IMR-90 (cell line): Measurements from ENCODE around the gene DERA. TPM values are rescaled to one million over a fixed set of nuclear protein-coding genes. Genes with fewer than 3 reads are reported as not detected.

Experiments
- ATAC-seq: fragments of 200-7000 bp; cut with Tn5 transposase; 2 replicates; pipeline ENCODE4 v1.9.1; 2020; ENCODE audit warnings: low read depth, mild to moderate bottlenecking, moderate library complexity
- BruUV-seq: library from RNA; stranded (reverse); fragments of 400-500 nt; replicated peaks from 2 replicates; lab custom pipeline; 2021; lab: Mats Ljungman, UMichigan
- CTCF ChIA-PET: fragments of 300-600 bp; formaldehyde crosslinking; extraction: SDS; loops from one replicate; lab custom pipeline; 2021; ENCODE audit warnings: antibody characterized with exemption; lab: Yijun Ruan, JAX
- POLR2A ChIA-PET: fragments of 300-600 bp; sonication (Branson Sonifier 250); formaldehyde crosslinking; loops from one replicate; lab custom pipeline; 2022; ENCODE audit warnings: antibody characterized with exemption; ENCODE audit not compliant: unreplicated experiment; lab: Charles Lee
- DNase-seq: peaks from one replicate; pipeline ENCODE4 v3.0.0; 2013
- H2AFZ ChIP-seq: replicated peaks from 2 replicates; pipeline ENCODE3; 2013; ENCODE audit warnings: low read length, mild to moderate bottlenecking; ENCODE audit not compliant: poor library complexity
- H2AK5ac ChIP-seq: 2 replicates; pipeline ENCODE4 v1.6.1; 2013; ENCODE audit warnings: low read depth, low read length, inconsistent platforms
- H2AK9ac ChIP-seq: replicated peaks from 2 replicates; pipeline ENCODE3; 2013; ENCODE audit warnings: mild to moderate bottlenecking, low read depth, low read length, moderate library complexity; ENCODE audit not compliant: poor library complexity
- H2BK120ac ChIP-seq: 2 replicates; pipeline ENCODE4 v1.6.1; 2013; ENCODE audit warnings: low read depth, low read length, inconsistent platforms
- H2BK15ac ChIP-seq: 3 replicates; pipeline ENCODE4 v1.6.1; 2013; ENCODE audit warnings: low read depth, low read length, inconsistent platforms
- H2BK20ac ChIP-seq: 2 replicates; pipeline ENCODE4 v1.6.1; 2013; ENCODE audit warnings: low read depth, mild to moderate bottlenecking, inconsistent platforms, low read length, moderate library complexity
- H2BK5ac ChIP-seq: 2 replicates; pipeline ENCODE4 v1.6.1; 2013; ENCODE audit warnings: mild to moderate bottlenecking, low read depth, low read length, inconsistent platforms; ENCODE audit not compliant: poor library complexity, severe bottlenecking
- H3K14ac ChIP-seq: replicated peaks from 2 replicates; pipeline ENCODE4 v1.6.1; 2013; ENCODE audit warnings: low read depth, low read length, inconsistent platforms
- H3K18ac ChIP-seq: 2 replicates; pipeline ENCODE4 v1.6.1; 2013; ENCODE audit warnings: low read depth, low read length, control low read depth
- H3K23ac ChIP-seq: 2 replicates; pipeline ENCODE4 v1.6.1; 2013; ENCODE audit warnings: low read depth, low read length, inconsistent platforms
- H3K27ac ChIP-seq: 2 replicates; pipeline ENCODE4 v1.5.1; 2013; ENCODE audit warnings: mild to moderate bottlenecking, control low read depth, low read length; ENCODE audit not compliant: insufficient read depth
- H3K27me3 ChIP-seq: 2 replicates; pipeline ENCODE4 v1.6.1; 2013; ENCODE audit warnings: low read length; ENCODE audit not compliant: control insufficient read depth, insufficient read depth
- H3K36me3 ChIP-seq: 2 replicates; pipeline ENCODE4 v1.6.1; 2013; ENCODE audit warnings: low read length, mixed read lengths; ENCODE audit not compliant: control insufficient read depth, insufficient read depth
- H3K4ac ChIP-seq: 2 replicates; pipeline ENCODE4 v1.6.1; 2013; ENCODE audit warnings: low read depth, low read length, inconsistent platforms
- H3K4me1 ChIP-seq: 2 replicates; pipeline ENCODE4 v1.6.1; 2013; ENCODE audit warnings: low read length, mixed read lengths; ENCODE audit not compliant: control insufficient read depth, insufficient read depth
- H3K4me2 ChIP-seq: 2 replicates; pipeline ENCODE4 v1.6.1; 2013; ENCODE audit warnings: low read depth, mild to moderate bottlenecking, control low read depth, low read length, moderate library complexity
- H3K4me3 ChIP-seq: 2 replicates; pipeline ENCODE4 v1.5.1; 2013; ENCODE audit warnings: low read depth, mild to moderate bottlenecking, control low read depth, low read length, moderate library complexity; ENCODE audit not compliant: insufficient read depth
- H3K56ac ChIP-seq: 2 replicates; pipeline ENCODE4 v1.6.1; 2013; ENCODE audit warnings: low read length, inconsistent platforms; ENCODE audit not compliant: insufficient read depth; ENCODE audit errors: extremely low read depth
- H3K79me1 ChIP-seq, 2 experiments: 2 replicates each; pipeline ENCODE4 v1.6.1; 2013; ENCODE audit warnings: low read length in 2 of 2, inconsistent platforms in 1 of 2, low read depth in 1 of 2
- H3K9ac ChIP-seq: 2 replicates; pipeline ENCODE4 v1.6.1; 2013; ENCODE audit warnings: low read depth, low read length, control low read depth
- H3K9me1 ChIP-seq: 2 replicates; pipeline ENCODE4 v1.6.1; 2013; ENCODE audit warnings: low read length, inconsistent platforms; ENCODE audit not compliant: insufficient read depth
- H3K9me3 ChIP-seq: 2 replicates; pipeline ENCODE4 v1.6.1; 2013; ENCODE audit warnings: low read length; ENCODE audit not compliant: control insufficient read depth, insufficient read depth
- H4K20me1 ChIP-seq: 2 replicates; pipeline ENCODE4 v1.6.1; 2013; ENCODE audit warnings: low read length, inconsistent platforms; ENCODE audit not compliant: insufficient read depth
- H4K5ac ChIP-seq: 2 replicates; pipeline ENCODE4 v1.6.1; 2013; ENCODE audit warnings: mild to moderate bottlenecking, low read depth, low read length, control low read depth
- H4K8ac ChIP-seq, 2 experiments: 2 replicates each; pipeline ENCODE4 v1.6.1; 2013; ENCODE audit warnings: low read depth in 2 of 2, low read length in 2 of 2, control low read depth in 1 of 2, inconsistent platforms in 1 of 2
- H4K91ac ChIP-seq: 2 replicates; pipeline ENCODE4 v1.6.1; 2013; ENCODE audit warnings: low read depth, low read length, inconsistent platforms; ENCODE audit not compliant: insufficient read depth
- BHLHE40 ChIP-seq: fragments of 150-350 bp; IDR thresholded peaks from 2 replicates; pipeline ENCODE4 v1.6.1; 2016; ENCODE audit warnings: mild to moderate bottlenecking, low read depth, low read length
- CEBPB ChIP-seq: IDR thresholded peaks from 2 replicates; pipeline ENCODE4 v1.6.1; 2012; ENCODE audit warnings: low read depth, low read length, improper control_type of control experiment
- CHD1 ChIP-seq: IDR thresholded peaks from 2 replicates; pipeline ENCODE4 v1.6.1; 2012; ENCODE audit warnings: low read depth, low read length, improper control_type of control experiment
- FOS ChIP-seq: fragments of 150-350 bp; IDR thresholded peaks from 2 replicates; pipeline ENCODE4 v1.6.1; 2016; ENCODE audit warnings: low read depth, low read length
- MAFK ChIP-seq: IDR thresholded peaks from 2 replicates; pipeline ENCODE4 v1.6.1; 2012; ENCODE audit warnings: low read depth, low read length, improper control_type of control experiment
- MAZ ChIP-seq: IDR thresholded peaks from 2 replicates; pipeline ENCODE4 v1.6.1; 2012; ENCODE audit warnings: low read depth, mild to moderate bottlenecking, low read length, improper control_type of control experiment, moderate library complexity, borderline replicate concordance
- MXI1 ChIP-seq: IDR thresholded peaks from 2 replicates; pipeline ENCODE4 v1.6.1; 2012; ENCODE audit warnings: low read depth, mild to moderate bottlenecking, low read length, moderate library complexity, borderline replicate concordance
- NFE2L2 ChIP-seq: fragments of 150-350 bp; IDR thresholded peaks from 2 replicates; pipeline ENCODE4 v1.6.1; 2016; ENCODE audit warnings: low read depth, mild to moderate bottlenecking, low read length
- POLR2A ChIP-seq: IDR thresholded peaks from 2 replicates; pipeline ENCODE4 v1.6.1; 2012; ENCODE audit warnings: mild to moderate bottlenecking, low read depth, low read length
- RAD21 ChIP-seq: IDR thresholded peaks from 2 replicates; pipeline ENCODE4 v1.6.1; 2012; ENCODE audit warnings: low read length, improper control_type of control experiment
- RCOR1 ChIP-seq: IDR thresholded peaks from 2 replicates; pipeline ENCODE4 v1.6.1; 2012; ENCODE audit warnings: mild to moderate bottlenecking, low read length, improper control_type of control experiment; ENCODE audit not compliant: insufficient replicate concordance
- RFX5 ChIP-seq: IDR thresholded peaks from 2 replicates; pipeline ENCODE4 v1.8.0; 2012; ENCODE audit warnings: low read depth, mild to moderate bottlenecking, low read length, moderate library complexity
- SMC3 ChIP-seq: fragments of 150-350 bp; IDR thresholded peaks from 2 replicates; pipeline ENCODE4 v1.6.1; 2016; ENCODE audit warnings: low read depth, mild to moderate bottlenecking, antibody characterized with exemption, low read length, moderate library complexity
- WGBS, 2 experiments: methylation state at CpG; one replicate each; pipeline versions ENCODE4 v1.1.5 to v1.1.7; 2013; ENCODE audit warnings: missing lambda C conversion rate in 2 of 2; ENCODE audit not compliant: insufficient read length in 1 of 2; ENCODE audit errors: extremely low coverage in 2 of 2; 5-methylcytosine and 5-hydroxymethylcytosine counted together
- dilution Hi-C: fragments of 300-500 bp; cut with HindIII; formaldehyde crosslinking; loops from one replicate; pipeline ENCODE4 v1.14.3; 2018; ENCODE audit warnings: low sequenced_read_pairs; ENCODE audit not compliant: unreplicated experiment
- in situ Hi-C: fragments of 300-500 bp; cut with MboI; formaldehyde crosslinking; loops from 3 replicates; pipeline ENCODE4 v1.14.3; 2019; ENCODE audit warnings: low sequenced_read_pairs, inconsistent platforms, mixed read lengths
- intact Hi-C: fragments of 100-400 bp; cut with micrococcal nuclease; formaldehyde crosslinking; loops from 2 replicates; pipeline ENCODE4 v1.10.0; 2022
- polyA plus RNA-seq, 3 experiments: library from polyadenylated mRNA; depleted of rRNA; stranded (reverse); fragments of >200 nt; gene quantifications; 2 replicates each; pipeline ENCODE4 v1.2.3, GENCODE V29; 2012; ENCODE audit warnings: low replicate concordance in 1 of 3
- total RNA-seq: library from RNA; depleted of rRNA; stranded (reverse); fragments of >200 nt; gene quantifications from 2 replicates; pipeline ENCODE4 v1.2.3, GENCODE V29; 2012
- TF ChIP-seq, protein P1 (sequence below): fragments of 150-350 bp; IDR thresholded peaks from 2 replicates; pipeline ENCODE4 v1.6.1; 2017; ENCODE audit warnings: mild to moderate bottlenecking, antibody characterized with exemption, low read length, low read depth
- TF ChIP-seq, protein P2 (sequence below): fragments of 150-350 bp; IDR thresholded peaks from 2 replicates; pipeline ENCODE4 v1.6.1; 2016; ENCODE audit warnings: low read depth, mild to moderate bottlenecking, low read length, moderate library complexity, borderline replicate concordance
- TF ChIP-seq, protein P3 (sequence below): conservative IDR thresholded peaks from 2 replicates; pipeline ENCODE4 v1.5.1; 2012; ENCODE audit warnings: mild to moderate bottlenecking, low read depth, low read length, improper control_type of control experiment

The DERA gene
- total and polyA plus RNA-seq, 2 of the 4 experiments (the other 2 are of a cell fraction) = 28.1 to 58.6 TPM

DNA sequence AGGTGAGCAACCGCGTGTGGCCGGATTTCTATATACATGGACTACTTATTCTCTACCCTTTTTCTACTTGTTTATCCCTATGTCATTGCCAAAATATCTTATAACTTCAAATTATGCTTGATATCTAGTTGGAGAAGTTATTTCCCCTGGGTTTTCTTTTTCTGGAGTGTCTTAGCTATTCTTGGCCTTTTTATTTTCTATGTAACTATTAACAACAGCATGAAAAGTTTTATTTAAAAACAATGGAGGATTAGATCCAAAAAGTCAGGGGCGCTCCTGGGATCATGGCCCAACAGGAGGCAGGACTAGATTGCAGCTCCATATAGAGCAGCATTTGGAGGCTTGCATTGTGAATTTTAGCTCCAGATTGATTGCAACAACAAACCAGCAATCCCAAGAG lies 37.6 kb upstream of the DERA start:
- Histone ChIP-seq H3K4me2 (no peak overlapping the region), H4K20me1 (no peaks in the 10 kb centered on the region), H3K36me3 (no peaks in the 10 kb centered on the region), H3K4me3 (no peak overlapping the region), H3K27ac (no peak overlapping the region), H3K9ac (no peak overlapping the region), H4K91ac (no peak overlapping the region), H2BK15ac (no peak overlapping the region), H3K23ac (no peak overlapping the region), H3K4ac (no peak overlapping the region), H2AK5ac (no peak overlapping the region), H2BK20ac (no peak overlapping the region), H3K18ac (no peak overlapping the region), H3K79me1 (no peaks in the 10 kb centered on the region), H3K4me1 (no peaks in the 10 kb centered on the region), H4K8ac (no peak overlapping the region), H2AK9ac (no peak overlapping the region), H3K27me3 (no peaks in the 10 kb centered on the region), H4K5ac (no peak overlapping the region), H3K56ac (no peak overlapping the region), H2AFZ (no peak overlapping the region), H2BK120ac (no peak overlapping the region), H3K14ac (no peak overlapping the region), H2BK5ac (no peak overlapping the region), H3K9me1 (no peaks in the 10 kb centered on the region), H3K9me3 (no peaks in the 10 kb centered on the region)
- in situ Hi-C loops = no loop called here
- intact Hi-C loops = no loop called here
- ATAC-seq (no peak), DNase-seq (no peak)
- no CpG with 5 or more reads among the region's 4 CpGs for WGBS, 2 experiments
- dilution Hi-C loops = no loop called here
- CTCF ChIA-PET = interaction anchor here (0.5 kb wide), 1 partner anchor 458 kb away, joined by 3 read pairs; no protein-coding TSS in a partner anchor
- POLR2A ChIA-PET = no interaction called here
- TF ChIP-seq NFE2L2 = no peak
- TF ChIP-seq, protein P1, sequence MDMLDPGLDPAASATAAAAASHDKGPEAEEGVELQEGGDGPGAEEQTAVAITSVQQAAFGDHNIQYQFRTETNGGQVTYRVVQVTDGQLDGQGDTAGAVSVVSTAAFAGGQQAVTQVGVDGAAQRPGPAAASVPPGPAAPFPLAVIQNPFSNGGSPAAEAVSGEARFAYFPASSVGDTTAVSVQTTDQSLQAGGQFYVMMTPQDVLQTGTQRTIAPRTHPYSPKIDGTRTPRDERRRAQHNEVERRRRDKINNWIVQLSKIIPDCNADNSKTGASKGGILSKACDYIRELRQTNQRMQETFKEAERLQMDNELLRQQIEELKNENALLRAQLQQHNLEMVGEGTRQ = no peak
- no peak for TF ChIP-seq RCOR1
- TF ChIP-seq, protein P2, sequence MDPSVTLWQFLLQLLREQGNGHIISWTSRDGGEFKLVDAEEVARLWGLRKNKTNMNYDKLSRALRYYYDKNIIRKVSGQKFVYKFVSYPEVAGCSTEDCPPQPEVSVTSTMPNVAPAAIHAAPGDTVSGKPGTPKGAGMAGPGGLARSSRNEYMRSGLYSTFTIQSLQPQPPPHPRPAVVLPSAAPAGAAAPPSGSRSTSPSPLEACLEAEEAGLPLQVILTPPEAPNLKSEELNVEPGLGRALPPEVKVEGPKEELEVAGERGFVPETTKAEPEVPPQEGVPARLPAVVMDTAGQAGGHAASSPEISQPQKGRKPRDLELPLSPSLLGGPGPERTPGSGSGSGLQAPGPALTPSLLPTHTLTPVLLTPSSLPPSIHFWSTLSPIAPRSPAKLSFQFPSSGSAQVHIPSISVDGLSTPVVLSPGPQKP = no peak
- no peak for TF ChIP-seq POLR2A
- no peak for TF ChIP-seq CEBPB
- TF ChIP-seq MAFK = no peak
- TF ChIP-seq MXI1 = no peak
- TF ChIP-seq CHD1 = no peak
- no peak for TF ChIP-seq MAZ
- TF ChIP-seq RFX5 = no peak
- TF ChIP-seq RAD21 = no peak
- TF ChIP-seq BHLHE40 = no peak
- TF ChIP-seq SMC3 = no peak
- TF ChIP-seq FOS = no peak
- TF ChIP-seq, protein P3, sequence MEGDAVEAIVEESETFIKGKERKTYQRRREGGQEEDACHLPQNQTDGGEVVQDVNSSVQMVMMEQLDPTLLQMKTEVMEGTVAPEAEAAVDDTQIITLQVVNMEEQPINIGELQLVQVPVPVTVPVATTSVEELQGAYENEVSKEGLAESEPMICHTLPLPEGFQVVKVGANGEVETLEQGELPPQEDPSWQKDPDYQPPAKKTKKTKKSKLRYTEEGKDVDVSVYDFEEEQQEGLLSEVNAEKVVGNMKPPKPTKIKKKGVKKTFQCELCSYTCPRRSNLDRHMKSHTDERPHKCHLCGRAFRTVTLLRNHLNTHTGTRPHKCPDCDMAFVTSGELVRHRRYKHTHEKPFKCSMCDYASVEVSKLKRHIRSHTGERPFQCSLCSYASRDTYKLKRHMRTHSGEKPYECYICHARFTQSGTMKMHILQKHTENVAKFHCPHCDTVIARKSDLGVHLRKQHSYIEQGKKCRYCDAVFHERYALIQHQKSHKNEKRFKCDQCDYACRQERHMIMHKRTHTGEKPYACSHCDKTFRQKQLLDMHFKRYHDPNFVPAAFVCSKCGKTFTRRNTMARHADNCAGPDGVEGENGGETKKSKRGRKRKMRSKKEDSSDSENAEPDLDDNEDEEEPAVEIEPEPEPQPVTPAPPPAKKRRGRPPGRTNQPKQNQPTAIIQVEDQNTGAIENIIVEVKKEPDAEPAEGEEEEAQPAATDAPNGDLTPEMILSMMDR = no peak
- BruUV-seq = no TSS peak
